ENCODE results near the gene PICK1. TPM values are rescaled to one million over a fixed set of nuclear protein-coding genes. Genes with fewer than 3 reads are reported as not detected.

The PICK1 gene
- total and polyA plus RNA-seq, 10 of the 15 experiments (the other 5 are each of a cell fraction or from before 2014, with no cell fraction given) = 0.07 to 19.2 (median 10.9) TPM

GRCh38 chr22:38106814-38107578 is 49.8 kb downstream of the PICK1 start:
- RAD21 ChIA-PET (ENCODE audit: unreplicated experiment) = no interaction called here
- in situ Hi-C loops (cut with MboI) = no loop called here
- no peaks in the 10 kb centered on the region for H3K9me3 ChIP-seq (replicated peaks; ENCODE audit: control insufficient read depth, insufficient read depth, low read length)

More at GRCh38 chr22:38106814-38107578, 49.8 kb downstream of the PICK1 start:
- Histone ChIP-seq H3K4me1 (ENCODE audit: control insufficient read depth, insufficient read depth, low read length) (no peaks in the 10 kb centered on the region), H3K4me2 (ENCODE audit: control insufficient read depth, insufficient read depth) (no peak overlapping the region), H4K20me1 (ENCODE audit: control insufficient read depth, insufficient read depth) (no peaks in the 10 kb centered on the region), H2AFZ (ENCODE audit: control insufficient read depth, low read depth, low read length) (no peak overlapping the region), H3K79me2 (ENCODE audit: control insufficient read depth, insufficient read depth, low read length) (no peaks in the 10 kb centered on the region), H3K36me3 (ENCODE audit: control insufficient read depth in 2 of 2, insufficient read depth in 2 of 2, low read length in 1 of 2) (no peaks in the 10 kb centered on the region), H3K27me3 (replicated peaks in 1 of 2; ENCODE audit: control insufficient read depth in 2 of 2, insufficient read depth in 2 of 2, low read length in 1 of 2) (no peaks in the 10 kb centered on the region), H3K9ac (ENCODE audit: control insufficient read depth, insufficient read depth, low read length) (no peak overlapping the region), H3K4me3 (no peak overlapping the region), H3K27ac (ENCODE audit: control insufficient read depth, insufficient read depth) (no peak overlapping the region)
- WGBS (ENCODE audit: insufficient coverage, insufficient replicate concordance, low lambda C conversion rate, missing lambda C conversion rate) = 47% methylated on average over 17 of the region's 17 CpGs
- ChIA-PET POLR2A (no interaction called here), SMC1A (ENCODE audit: uncharacterized antibody, unreplicated experiment) (no interaction called here), CTCF (interaction anchor here (0.9 kb wide), 1 partner anchor 55 kb away, joined by 4 read pairs; no protein-coding TSS in a partner anchor)
- intact Hi-C loops (cut with micrococcal nuclease; ENCODE audit: unreplicated experiment) = no loop called here
- no peak for TF ChIP-seq CREB1 (IDR thresholded peaks at IDR 0.05; ENCODE audit: low read depth)
- TF ChIP-seq POLR2AphosphoS5 (IDR thresholded peaks at IDR 0.05; ENCODE audit: low read length) = no peak
- TF ChIP-seq YBX1 (IDR thresholded peaks at IDR 0.05) = no peak
- TF ChIP-seq MAX (IDR thresholded peaks at IDR 0.05; ENCODE audit: low read depth, low read length) = no peak
- no peak for TF ChIP-seq DPF2 (IDR thresholded peaks at IDR 0.05)
- no peak for TF ChIP-seq NR2C1 (IDR thresholded peaks at IDR 0.05)
- TF ChIP-seq ELK1 (IDR thresholded peaks at IDR 0.05; ENCODE audit: low read depth, low read length) = no peak
- no peak for TF ChIP-seq E2F4 (IDR thresholded peaks at IDR 0.05; ENCODE audit: low read depth, low read length)
- no peak for TF ChIP-seq CREM (IDR thresholded peaks at IDR 0.05; ENCODE audit: low read depth)
- no peak for TF ChIP-seq SIN3A (IDR thresholded peaks at IDR 0.05; ENCODE audit: low read depth, low read length)
- no peak for TF ChIP-seq POLR2AphosphoS2 (IDR thresholded peaks at IDR 0.05; ENCODE audit: low read depth, low read length)
- no peak for TF ChIP-seq RUNX3 (IDR thresholded peaks at IDR 0.05; ENCODE audit: low read length)
- TF ChIP-seq SIX5 (IDR thresholded peaks at IDR 0.05; ENCODE audit: low read depth, low read length, severe bottlenecking) = no peak
- no peak for TF ChIP-seq SREBF1 (IDR thresholded peaks at IDR 0.05; ENCODE audit: low read length)
- no peak for TF ChIP-seq TARDBP (IDR thresholded peaks at IDR 0.05; ENCODE audit: borderline replicate concordance)
- no peak for TF ChIP-seq ZNF274 (IDR thresholded peaks at IDR 0.05; ENCODE audit: insufficient read depth, insufficient read length)
- no peak for TF ChIP-seq SMAD1 (IDR thresholded peaks at IDR 0.05; ENCODE audit: low read depth, partially characterized antibody)
- TF ChIP-seq POLR2A (IDR thresholded peaks at IDR 0.05; ENCODE audit: low read depth, low read length) = no peak
- TF ChIP-seq CBX5 (IDR thresholded peaks at IDR 0.05; ENCODE audit: low read depth) = no peak
- no TSS peak for BruUV-seq (replicated peaks)
- FAIRE-seq (no peak), DNase-seq (ENCODE audit: low read depth, low spot score) (no peak), ATAC-seq (no peak)
